PC-9 (cell line): ENCODE results near the gene ACSM3.

Experiments
- EZH2 ChIP-seq: fragments of 200-600 bp; sonication (generic); IDR thresholded peaks from 2 replicates; pipeline ENCODE4 v1.8.0; 2017; ENCODE audit warnings: antibody characterized with exemption, low read depth
- TF ChIP-seq, protein P1 (sequence below): fragments of 200-600 bp; sonication (generic); conservative IDR thresholded peaks from 2 replicates; pipeline ENCODE4 v1.6.1; 2017; ENCODE audit warnings: mixed run types, antibody characterized with exemption, mild to moderate bottlenecking, moderate library complexity

DNA sequence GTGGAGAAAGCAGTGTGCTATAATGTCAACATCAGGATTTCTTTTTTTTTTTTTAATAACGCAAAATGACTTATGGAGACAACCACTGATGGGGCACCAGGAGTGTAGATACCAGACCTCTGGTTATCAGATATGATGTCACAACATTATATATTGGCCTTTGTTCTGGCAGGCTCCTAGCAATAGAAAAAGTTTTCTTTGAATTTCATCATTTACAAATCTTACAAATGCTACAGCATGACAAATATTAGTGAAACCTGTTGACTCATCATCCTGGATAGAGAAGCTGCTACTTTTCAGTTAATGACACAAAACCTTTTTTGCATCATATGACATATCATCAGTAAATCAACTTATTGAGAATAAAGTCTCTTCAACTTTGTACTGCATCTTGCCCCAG, 28.3 kb upstream of the ACSM3 start:
- TF ChIP-seq, protein P1, sequence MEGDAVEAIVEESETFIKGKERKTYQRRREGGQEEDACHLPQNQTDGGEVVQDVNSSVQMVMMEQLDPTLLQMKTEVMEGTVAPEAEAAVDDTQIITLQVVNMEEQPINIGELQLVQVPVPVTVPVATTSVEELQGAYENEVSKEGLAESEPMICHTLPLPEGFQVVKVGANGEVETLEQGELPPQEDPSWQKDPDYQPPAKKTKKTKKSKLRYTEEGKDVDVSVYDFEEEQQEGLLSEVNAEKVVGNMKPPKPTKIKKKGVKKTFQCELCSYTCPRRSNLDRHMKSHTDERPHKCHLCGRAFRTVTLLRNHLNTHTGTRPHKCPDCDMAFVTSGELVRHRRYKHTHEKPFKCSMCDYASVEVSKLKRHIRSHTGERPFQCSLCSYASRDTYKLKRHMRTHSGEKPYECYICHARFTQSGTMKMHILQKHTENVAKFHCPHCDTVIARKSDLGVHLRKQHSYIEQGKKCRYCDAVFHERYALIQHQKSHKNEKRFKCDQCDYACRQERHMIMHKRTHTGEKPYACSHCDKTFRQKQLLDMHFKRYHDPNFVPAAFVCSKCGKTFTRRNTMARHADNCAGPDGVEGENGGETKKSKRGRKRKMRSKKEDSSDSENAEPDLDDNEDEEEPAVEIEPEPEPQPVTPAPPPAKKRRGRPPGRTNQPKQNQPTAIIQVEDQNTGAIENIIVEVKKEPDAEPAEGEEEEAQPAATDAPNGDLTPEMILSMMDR: no peak
- TF ChIP-seq EZH2: no peak
